Activated CD4-positive, alpha-beta T cell treated with anti-CD3 and anti-CD28 coated beads, Interleukin-2, amount 50 U/mL, for 1 hour (primary cell): ENCODE measurements around the gene CCDC38.
A peak's percentile ranks its signal among the peaks of the same experiment; 100 is the strongest.
"Not testable (repeated sequence)": the region's sequence is repeated elsewhere in the genome, so short reads cannot be mapped to it uniquely, and the experiment has no call there.

Source experiments
- DNase-seq: peaks from one replicate; pipeline ENCODE4 v3.0.0-alpha.2; 2020

The CCDC38 gene

DNA sequence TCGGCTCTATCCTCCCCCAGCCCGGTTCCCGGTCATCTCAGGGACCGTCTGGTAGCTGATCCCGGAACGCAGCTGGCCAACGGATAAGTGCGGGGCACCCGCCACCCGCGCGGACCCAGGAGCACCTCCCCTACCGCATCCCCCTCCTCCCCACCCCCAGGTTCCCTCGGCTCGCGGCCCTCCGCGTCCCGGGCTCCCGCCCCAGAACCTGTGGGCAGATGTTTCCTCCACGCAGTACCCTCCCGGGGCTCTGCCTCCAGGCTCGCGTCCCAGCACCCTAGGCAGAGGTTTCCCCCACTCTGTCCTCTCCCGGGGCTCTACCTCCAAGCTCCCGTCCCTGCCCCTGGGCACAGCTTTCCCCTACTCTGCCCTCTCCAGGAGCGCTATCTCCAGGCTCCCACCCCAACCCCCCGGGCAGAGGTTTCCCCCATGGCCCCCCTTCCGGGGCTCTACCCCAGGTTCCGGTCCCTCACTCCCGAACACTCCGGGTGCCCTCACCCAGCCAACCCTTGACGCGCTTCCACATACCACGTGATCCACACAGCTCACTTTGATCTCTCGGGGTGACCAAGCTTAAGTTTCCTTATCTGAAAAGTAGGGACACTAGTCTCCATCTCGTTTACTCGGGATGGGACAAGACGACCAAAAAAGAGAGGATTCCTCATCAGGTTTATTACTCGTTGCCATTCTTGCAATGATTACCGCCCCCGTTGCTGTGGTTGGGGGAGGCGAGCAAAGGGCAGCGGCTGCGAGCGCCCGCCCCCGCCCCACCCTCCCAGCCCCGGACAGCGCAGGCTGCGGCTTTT is at the start of gene CCDC38:
CCDC38 (minus strand) TSS at position 91 of the 806 bp plus-strand sequence. CDS start 6,105 bp downstream, outside the sequence.
- peak; percentile 77 for DNase-seq

DNA sequence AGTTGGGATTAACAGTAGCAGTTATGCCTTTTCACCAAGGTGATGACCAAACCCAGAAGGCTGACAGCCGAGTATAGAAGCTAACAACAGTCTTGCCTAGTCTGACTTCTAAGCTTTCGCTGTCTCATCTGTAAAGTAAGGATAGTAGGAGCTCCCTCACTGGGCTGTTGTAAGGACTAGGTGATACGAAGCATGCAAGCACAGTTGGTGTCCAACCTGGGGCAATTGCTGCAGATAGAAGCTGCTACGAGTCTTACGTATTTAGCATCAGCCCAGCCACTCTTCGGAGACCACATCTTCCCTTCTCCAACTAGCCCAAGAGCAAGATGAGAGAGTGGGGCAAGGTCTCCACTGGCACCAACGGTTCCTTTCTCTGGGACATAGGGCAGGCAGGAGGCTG is 47.7 kb upstream of the CCDC38 start:
- DNase-seq: no peak

DNA sequence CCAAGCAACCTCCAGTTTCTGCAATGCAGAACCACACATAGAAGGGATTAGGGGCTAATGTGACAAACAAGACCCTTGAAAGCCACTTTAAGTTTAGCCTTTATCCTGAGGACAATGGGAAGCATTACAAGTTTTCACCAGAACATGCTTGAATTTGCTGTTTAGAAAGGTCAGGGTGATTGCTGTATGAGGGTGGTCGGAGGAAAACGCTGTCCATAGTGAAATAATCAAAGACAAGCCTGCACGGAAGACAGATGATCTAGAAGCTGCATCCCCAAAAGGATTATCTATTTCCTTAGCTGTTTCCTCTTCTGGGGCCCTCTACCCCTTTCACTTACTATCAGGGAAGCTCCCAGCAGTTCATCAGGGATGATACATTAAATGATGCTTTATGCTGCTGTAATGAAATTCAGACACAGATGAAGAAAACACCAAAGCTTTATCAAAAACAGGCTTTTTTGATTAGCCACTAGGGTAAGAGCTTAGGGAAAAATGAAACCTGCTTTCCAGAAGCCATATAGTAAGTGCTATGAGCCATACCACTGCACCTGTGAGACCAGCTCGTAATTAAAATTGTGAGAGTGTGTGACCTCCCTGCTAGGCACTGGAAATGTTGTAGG is 47.2 kb upstream of the CCDC38 start:
- no peak for DNase-seq

DNA sequence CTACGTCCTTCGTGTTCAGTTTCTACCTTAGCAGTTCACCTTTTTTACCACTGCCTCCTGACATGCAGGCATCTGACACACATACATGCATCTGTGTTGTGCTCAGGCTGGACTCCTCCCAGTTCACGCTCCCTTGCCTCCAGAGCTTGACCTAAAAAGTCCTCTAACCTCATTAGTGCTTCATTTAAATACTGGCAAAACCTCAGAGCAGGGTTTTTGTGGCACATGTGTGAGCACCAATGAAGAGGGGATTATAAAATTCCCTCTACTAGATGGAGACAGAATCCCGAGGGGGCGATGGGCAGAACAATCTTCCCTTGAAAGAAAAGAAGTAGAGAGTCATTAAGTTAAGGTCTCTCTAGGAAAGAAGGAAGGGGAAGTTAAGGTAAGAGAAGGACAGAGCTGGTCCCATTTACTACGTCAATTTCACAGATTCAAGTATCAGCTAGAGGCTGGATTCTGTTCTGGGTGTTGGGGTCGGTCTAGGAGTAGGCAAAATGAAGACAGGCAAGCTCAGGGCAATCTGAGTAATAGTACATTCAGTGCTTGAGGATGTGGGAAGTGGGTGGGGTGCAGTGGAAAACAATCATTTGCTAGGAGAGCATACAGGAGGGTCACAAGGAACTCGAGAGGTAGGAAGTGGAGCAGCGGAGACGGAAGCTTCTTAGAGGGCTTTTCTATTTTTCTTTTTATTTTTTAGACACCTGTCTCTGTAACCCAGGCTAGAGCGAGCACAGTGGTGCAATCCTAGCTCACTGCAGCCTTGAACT is 46.3 kb upstream of the CCDC38 start:
- DNase-seq: no peak

DNA sequence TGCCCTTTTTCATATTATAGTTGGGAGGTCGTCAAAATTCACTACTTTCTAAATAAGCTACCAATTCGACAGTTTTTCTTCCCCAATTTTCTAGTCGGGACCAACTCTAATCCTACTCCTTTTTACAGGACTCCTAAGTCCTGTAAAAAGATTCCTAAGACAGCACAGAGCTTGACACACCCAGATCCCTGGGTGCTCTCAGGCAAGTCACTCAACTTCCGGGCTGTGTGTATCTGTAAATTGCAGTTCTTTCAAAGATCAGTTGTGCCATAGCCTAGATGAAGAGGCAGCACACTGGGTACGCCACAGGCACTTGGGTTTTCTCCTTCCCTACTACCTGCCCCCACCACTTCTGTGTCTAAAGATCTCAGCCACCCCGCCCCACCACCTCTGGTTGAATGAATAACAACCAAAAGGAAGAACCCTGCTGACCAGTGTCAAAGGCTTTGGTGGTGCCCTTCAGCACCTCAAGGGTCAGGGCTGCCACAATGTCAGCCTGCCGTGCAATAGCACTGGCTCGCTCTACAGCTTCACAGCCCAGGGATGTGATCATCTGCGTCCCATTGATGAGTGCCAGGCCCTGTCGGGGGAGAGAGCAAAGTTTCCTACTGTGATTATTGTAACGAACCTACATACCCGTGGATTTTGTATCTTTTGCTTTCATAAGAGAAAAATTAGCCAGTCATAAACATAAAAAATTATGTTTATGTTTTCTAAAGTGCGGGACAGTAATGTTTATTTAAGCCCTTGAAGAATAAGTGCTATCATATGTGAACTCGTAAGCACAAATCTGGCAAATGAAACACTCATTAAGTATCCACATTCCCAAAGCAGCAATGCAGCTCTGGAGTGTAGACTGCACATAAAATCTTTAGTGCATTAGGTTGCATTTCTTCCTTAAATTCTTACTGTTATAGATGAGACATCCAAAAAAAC is 44.5 kb upstream of the CCDC38 start:
- DNase-seq: no peak

DNA sequence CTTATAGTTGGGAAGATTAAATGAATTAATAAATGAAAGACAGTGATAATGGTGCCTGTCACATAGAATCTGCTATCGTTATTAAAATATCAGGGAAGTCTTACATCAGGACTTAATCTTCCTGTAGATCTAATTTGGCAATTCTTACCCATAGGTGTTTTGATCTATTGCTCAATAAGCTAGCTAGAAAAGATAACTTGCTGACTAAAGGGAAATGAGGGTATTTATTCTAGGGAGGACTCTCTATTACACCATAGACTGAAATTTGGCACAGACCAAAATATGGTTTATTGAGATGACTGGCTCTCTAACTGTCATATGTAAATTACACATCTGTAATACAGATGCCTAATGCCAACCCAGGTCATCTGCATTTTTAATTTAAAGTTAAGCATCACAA is 42.3 kb upstream of the CCDC38 start:
- no peak for DNase-seq

DNA sequence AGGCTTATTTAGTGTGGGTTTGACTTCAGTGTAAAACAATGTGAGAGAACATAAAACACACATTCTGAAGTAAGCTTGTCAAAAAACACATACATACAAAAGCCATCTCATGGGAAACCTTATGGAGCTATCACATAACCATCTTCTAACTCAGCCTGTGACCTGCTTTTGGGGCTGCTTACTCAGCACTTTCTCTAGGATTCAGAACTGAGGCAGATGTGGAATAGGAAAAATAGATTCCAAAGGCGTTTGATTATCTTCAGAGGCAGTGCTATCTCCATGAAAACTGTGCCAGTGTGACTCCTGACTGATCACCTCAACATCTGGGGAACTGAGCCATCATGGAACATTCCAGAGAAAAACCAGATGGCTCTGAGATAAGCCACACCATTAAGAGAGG is 40.2 kb upstream of the CCDC38 start:
- no peak for DNase-seq

DNA sequence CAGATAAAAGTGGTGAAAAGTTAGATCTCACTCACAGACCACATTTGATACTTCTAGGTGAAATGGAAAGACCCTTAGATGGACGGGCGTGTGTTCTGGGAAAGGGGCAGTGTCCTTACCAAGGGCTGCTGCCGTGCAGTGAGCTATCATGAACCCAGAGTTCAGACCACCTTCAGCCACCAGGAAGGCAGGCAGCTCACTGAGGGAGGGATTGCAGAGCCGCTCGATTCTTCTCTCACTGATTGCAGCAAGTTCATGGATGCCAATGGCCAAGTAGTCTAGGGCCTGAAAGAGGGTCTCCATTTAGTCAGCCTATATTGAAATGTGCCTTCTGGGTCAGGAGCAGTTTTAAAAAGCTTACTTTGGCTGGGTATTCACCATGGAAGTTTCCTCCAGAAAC is 38.0 kb upstream of the CCDC38 start:
- no peak for DNase-seq

DNA sequence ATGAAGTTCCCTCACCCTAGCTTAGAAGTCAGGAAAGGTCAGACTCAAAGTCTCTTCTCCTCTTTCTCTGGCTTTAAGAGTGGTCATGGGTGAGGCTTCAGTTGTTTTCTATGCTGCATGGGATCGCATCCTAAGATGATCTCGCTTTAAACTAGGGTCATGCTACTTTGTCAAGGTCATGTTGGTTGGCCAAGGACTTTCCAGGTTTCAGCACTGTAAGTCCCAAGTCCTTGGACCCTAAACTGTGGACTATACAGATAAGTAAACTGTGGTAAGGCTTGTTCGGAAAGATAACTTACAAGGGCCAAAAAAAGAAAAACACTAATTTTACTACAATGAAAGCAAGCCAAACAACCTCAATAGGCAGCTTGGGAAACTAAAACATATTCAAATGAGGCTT is 36.4 kb upstream of the CCDC38 start:
- no peak for DNase-seq

DNA sequence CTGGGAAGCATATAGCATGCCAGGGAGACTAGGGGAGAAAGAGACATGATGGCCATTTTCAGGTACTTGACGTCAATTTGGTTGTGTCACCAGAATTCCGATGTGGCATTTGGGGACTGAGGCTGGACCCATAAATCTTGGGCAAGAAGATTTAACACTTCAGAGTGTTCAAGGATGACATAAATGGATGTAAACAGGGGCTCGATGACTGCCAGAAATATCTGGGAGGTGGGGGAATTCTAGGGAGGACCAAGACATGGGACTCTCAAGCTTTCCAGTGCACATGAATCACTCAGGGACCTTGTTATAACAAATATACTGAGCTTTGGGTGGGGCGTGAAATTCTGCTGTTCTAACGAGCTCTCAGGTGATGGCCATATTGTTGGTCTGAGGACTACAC is 35.9 kb upstream of the CCDC38 start:
- no peak for DNase-seq

DNA sequence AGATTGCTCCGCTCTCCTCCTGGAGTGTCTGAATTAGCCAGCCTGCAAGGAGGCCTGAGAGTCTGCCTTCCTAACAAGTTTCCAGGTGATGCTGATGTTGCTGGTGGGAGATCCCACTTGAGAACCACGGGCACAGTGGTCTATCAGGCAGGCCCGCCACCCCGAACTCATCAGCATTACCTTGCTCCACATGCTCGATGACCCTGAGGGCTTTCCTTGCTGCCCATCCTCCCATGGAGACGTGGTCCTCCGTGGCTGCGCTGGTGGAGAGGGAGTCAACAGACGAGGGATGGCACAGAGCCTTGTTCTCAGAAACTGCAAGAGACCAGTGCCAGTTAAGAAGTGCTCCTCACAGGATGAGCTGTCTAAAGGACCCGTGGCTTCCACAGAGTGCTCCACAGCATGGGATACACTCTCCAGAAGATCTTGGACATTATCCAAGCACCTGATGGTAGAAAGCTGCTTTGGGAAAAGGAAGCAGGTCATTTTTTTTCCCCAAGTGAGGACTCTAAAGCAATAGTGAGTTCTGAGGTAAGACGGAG is 35.4 kb upstream of the CCDC38 start:
- DNase-seq: no peak

DNA sequence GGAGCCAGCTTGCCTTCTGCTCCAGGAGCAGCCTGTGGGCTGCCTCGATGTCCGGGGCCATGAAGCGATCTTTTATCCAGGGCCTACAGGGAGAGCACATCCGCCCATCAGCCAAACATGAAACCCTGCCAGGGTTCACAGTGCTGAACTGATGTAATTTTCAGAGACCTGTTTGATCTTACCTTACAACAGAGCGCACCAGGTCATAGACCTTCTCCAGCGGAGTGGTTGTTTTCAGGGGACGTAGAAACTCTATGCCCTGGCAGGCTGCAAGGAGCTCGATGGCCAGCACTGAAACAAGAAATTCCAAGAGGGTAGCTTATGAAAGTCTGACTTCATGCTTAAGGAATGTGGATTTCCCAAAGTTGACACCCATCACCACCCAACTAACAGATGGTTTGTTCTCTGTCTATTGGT is 34.0 kb upstream of the CCDC38 start:
- DNase-seq: no peak

DNA sequence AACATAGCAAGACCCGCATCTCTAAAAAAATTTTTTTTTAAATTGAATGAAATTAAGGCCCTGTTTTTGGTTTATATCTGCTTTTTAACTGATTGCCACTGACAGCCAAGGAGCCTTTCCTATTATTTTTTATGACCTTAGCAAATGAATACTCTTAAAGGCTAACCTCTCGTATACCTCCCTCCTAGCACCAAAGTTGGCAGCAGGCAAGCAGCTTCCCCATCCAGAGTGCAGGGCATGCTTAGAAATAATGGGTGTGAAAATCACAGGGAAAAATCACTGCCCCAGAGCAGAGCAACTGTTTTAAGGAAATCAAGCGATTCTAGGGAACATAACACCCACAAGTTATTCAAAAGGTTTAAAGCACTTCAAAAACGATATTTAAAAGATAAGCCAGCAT is 33.1 kb upstream of the CCDC38 start:
- no peak for DNase-seq

DNA sequence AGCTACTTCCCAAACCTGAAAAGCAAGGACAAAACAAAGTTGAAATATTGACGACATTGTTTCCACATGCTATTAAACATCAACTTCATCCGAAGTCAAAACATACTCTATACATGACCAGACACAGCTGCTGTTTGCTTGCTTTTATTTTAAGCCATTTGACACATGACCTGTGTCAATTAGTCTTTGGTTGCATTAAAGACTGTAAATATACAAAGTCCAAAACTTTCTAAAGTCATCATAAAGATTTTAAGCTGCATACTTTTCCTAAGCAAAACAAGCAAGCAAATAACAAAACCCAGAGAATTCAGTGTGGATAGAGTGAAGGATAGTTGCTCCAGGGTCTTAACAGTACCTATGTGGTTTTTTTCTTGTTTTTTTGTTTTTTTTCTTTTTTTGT is 31.9 kb upstream of the CCDC38 start:
- no peak for DNase-seq

DNA sequence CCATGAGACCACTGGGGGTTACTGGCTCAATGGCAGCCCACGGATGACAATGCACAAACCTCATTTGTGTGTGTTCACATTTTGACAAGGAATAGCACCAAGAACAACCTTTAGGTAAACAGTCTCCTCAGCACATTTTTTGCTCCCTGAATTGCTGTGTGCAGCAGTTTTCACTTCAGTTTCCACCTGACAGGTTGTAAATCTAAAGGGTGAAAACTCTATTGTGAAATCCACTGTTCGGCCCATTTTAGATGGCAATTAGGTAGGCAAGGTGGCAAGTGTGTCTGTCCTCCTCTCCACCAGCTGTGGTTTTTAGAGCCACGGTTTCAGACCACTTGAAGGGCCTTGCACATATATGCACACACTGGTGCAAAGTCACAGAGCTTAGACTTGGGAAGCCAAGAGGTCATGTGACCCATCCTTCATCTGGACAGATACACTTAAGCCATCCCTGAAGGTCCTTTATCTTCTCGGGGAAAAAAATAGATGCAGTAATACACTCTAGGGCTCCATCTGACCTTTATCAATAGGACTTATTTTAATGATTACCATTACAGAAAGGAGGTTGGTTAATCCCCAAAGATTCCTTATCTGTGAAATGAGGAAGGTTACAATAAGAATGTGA is 30.5 kb upstream of the CCDC38 start:
- DNase-seq: no peak

DNA sequence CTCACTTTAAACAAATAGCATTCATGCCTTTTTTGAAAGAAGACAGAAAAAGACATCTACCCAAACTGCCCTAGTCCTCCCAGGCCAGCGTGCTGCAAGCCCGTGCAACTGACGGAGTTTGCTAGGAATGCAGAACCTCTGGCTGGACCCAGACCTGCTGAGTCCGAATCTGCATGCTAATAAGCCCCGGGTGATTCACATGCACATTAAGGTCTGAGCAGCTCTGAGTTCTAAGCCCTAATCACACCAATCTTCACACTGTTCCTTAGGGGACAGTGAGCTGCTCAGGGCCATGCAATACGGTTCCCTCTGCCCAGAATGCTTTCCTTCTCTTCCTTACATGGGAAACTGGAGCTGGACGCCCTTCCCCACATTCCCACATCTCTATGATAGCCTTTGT is 28.5 kb upstream of the CCDC38 start:
- no peak for DNase-seq

DNA sequence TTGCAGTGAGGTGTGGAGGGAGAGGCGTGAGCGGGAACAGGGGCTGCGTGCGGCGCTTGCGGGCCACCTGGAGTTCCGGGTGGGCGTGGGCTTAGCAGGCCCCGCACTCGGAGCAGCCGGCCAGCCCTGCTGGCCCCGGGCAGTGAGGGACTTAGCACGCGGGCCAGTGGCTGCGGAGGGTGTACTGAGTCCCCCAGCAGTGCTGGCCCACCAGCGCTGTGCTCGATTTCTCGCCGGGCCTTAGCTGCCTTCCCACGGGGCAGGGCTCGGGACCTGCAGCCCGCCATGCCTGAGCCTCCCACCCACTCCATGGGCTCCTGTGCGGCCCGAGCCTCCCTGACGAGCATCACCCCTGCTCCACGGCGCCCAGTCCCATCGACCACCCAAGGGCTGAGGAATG is 26.7 kb upstream of the CCDC38 start:
- not testable (repeated sequence) for DNase-seq

DNA sequence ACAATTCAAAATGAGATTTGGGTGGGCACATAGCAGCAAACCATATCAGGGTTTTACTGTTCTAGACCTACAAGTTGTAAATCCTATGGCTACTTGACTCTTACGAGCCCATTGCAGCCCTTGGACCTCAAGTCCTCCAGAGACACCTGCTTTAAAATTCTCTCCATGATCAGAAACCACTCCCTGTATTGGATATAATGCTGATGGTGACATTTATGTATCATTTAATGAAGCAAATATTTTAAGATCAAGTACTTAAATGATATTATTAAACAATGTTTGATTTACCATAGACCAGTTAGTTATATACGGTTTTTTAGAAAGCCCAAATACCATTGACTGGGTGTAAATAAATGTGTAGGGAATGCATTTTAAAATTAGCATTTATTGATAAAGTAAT is 24.9 kb upstream of the CCDC38 start:
- no peak for DNase-seq

DNA sequence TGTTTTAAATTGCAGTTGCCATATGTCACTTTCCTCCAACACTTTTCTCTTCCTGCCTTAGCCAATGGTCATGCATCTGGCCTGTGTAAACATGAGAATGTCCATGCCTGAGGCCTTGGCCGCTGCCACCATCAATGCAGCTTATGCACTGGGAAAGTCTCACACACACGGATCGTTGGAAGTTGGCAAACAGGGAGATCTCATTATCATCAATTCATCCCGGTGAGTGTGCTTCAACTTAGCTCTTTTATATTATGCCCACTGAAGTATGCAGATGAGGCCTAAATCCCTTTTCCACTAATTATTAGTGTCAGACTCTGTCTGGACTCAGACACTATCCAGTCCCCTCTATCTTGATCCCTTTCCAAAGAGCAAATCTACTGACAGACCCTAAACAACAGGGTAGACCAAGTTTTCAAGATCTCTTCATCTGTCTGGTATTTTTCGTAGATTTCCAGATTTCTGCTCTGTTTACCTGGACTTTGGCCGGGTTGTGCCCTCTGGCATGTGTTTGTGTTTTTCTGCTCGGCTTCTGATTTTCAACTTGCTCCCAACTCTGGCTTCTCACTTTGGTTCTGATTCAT is 24.0 kb upstream of the CCDC38 start:
- DNase-seq: no peak

DNA sequence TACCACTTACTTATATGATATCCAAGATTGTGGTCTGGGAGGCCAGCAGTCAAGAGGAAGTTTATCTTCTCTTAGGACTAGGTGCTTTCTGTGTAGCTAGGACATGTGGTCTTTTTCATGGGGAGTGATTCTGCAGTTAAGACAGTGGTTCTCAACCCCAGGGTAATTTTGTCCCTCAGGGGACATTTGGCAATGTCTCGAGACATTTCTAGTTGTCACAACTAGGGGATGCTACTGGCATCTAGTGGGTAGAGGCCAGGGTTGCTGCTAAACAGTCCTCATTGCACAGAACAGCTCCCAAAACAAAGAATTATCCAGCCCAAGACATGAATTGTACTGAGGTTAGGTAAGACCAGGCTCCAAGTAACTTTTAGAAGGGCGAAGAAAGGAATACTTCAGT is 20.7 kb upstream of the CCDC38 start:
- no peak for DNase-seq

DNA sequence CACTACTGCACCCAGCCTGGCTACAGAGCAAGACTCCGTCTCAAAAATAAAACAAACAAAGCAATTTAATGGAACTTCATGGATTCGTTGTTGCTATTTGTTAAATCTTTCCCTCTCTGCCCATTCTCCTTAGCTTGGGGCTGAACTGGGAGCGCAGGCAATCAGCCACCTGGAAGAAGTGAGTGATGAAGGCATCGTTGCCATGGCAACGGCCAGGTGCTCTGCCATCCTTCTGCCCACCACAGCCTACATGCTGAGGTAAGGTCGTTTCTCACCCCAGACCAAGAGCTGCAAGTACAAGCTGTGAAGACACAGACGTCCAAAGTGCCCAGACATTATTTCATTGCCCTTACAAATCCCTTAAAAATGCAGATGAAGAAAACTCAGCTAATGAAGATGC is 19.8 kb upstream of the CCDC38 start:
- DNase-seq: no peak

DNA sequence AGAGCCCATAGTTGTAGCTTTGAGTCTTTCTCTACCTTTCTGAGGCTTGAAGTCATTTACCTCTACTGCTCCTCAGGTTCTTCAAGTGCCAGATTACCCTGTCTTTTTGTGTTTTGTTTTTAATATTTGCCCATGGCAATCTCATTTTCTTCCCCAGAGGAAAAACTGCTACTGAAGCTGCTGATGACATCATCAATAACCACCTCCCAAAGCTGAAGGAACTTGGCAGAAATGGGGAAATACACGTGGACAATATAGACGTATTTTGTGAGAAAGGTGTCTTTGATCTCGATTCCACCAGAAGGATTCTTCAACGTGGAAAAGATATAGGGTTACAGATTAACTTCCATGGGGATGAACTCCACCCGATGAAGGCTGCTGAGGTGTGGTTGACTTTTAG is 17.8 kb upstream of the CCDC38 start:
- no peak for DNase-seq
